ENCODE results near the gene SUPT4H1.

The SUPT4H1 gene

GRCh38 chr17:58303971-58304749 is 47.8 kb downstream of the SUPT4H1 start:
- peak; percentile 86 for DNase-seq (ENCODE audit: low spot score)

GRCh38 chr17:58302919-58303585 is 48.9 kb downstream of the SUPT4H1 start:
- no peak for DNase-seq (ENCODE audit: low spot score)

GRCh38 chr17:58302171-58302918 is 49.7 kb downstream of the SUPT4H1 start:
- no peak for DNase-seq (ENCODE audit: low spot score)

- no peak for DNase-seq (ENCODE audit: low spot score)
Observed at GRCh38 chr17:58301504-58302150, 50.4 kb downstream of the SUPT4H1 start.

- no peak for DNase-seq (ENCODE audit: low spot score)
Observed at GRCh38 chr17:58300336-58300735, 51.7 kb downstream of the SUPT4H1 start.
